Smooth muscle cell (in vitro differentiated cells): ENCODE data around the gene SLC25A28. TPM values are rescaled to one million over a fixed set of nuclear protein-coding genes. Genes with fewer than 3 reads are reported as not detected.

ENCODE experiments used
- DNase-seq: peaks from one replicate; lab custom pipeline; 2025; ENCODE audit not compliant: unreplicated experiment; lab: John Stamatoyannopoulos, UW
- H2AFZ ChIP-seq: fragments of 200-600 bp; sonication (generic); 2 replicates; pipeline ENCODE4 v1.6.0; 2016; ENCODE audit warnings: antibody characterized with exemption, low read depth, mild to moderate bottlenecking
- H3F3A ChIP-seq: fragments of 200-600 bp; sonication (generic); 2 replicates; pipeline ENCODE4 v1.6.0; 2017; ENCODE audit warnings: antibody characterized with exemption, low read depth
- H3K27ac ChIP-seq: fragments of 200-600 bp; sonication (generic); 2 replicates; pipeline ENCODE4 v1.5.1; 2016; ENCODE audit warnings: low read depth, mild to moderate bottlenecking
- H3K27me3 ChIP-seq: fragments of 200-600 bp; sonication (generic); 2 replicates; pipeline ENCODE4 v1.6.1; 2016; ENCODE audit warnings: low read depth, mild to moderate bottlenecking
- H3K36me3 ChIP-seq: fragments of 200-600 bp; sonication (generic); 2 replicates; pipeline ENCODE4 v1.5.1; 2016; ENCODE audit warnings: low read depth
- H3K4me1 ChIP-seq: fragments of 200-600 bp; sonication (generic); 2 replicates; pipeline ENCODE4 v1.5.1; 2016; ENCODE audit warnings: low read depth
- H3K4me2 ChIP-seq: fragments of 200-600 bp; sonication (generic); 2 replicates; pipeline ENCODE4 v1.6.0; 2016; ENCODE audit warnings: mild to moderate bottlenecking
- H3K4me3 ChIP-seq: fragments of 200-600 bp; sonication (generic); 2 replicates; pipeline ENCODE4 v1.5.1; 2016; ENCODE audit warnings: mild to moderate bottlenecking
- H3K79me2 ChIP-seq: fragments of 200-600 bp; sonication (generic); 2 replicates; pipeline ENCODE4 v1.6.0; 2016; ENCODE audit warnings: low read depth, mild to moderate bottlenecking
- H3K9ac ChIP-seq: fragments of 200-600 bp; sonication (generic); 2 replicates; pipeline ENCODE4 v1.6.0; 2016; ENCODE audit warnings: low read depth
- H3K9me3 ChIP-seq: fragments of 200-600 bp; sonication (generic); replicated peaks from 2 replicates; pipeline ENCODE4 v1.5.1; 2016; ENCODE audit warnings: low read depth
- H4K20me1 ChIP-seq: fragments of 200-600 bp; sonication (generic); 2 replicates; pipeline ENCODE4 v1.6.0; 2016; ENCODE audit warnings: low read depth
- CTCF ChIP-seq: fragments of 200-600 bp; sonication (generic); IDR thresholded peaks from 2 replicates; pipeline ENCODE4 v1.5.1; 2017; ENCODE audit warnings: borderline replicate concordance, mild to moderate bottlenecking, antibody characterized with exemption; ENCODE audit not compliant: insufficient read depth, poor library complexity, severe bottlenecking
- WGBS: methylation state at CpG from one replicate; pipeline ENCODE4 v1.1.7; 2016; ENCODE audit warnings: low lambda C conversion rate; 5-methylcytosine and 5-hydroxymethylcytosine counted together
- polyA plus RNA-seq: library from polyadenylated mRNA; unstranded; fragments of >200 nt; fragmentation: Nextera tagmentation; extraction: Ambion mirVana; gene quantifications from 2 replicates; pipeline ENCODE4 v1.2.1, GENCODE V29; 2016
- total RNA-seq: library from RNA; depleted of rRNA; stranded (reverse); fragments of >200 nt; gene quantifications from 2 replicates; pipeline ENCODE4 v1.2.3, GENCODE V29; 2014

SLC25A28 gene
- total and polyA plus RNA-seq, 2 experiments from 2014 or later: 35.0 to 43.3 TPM

DNA sequence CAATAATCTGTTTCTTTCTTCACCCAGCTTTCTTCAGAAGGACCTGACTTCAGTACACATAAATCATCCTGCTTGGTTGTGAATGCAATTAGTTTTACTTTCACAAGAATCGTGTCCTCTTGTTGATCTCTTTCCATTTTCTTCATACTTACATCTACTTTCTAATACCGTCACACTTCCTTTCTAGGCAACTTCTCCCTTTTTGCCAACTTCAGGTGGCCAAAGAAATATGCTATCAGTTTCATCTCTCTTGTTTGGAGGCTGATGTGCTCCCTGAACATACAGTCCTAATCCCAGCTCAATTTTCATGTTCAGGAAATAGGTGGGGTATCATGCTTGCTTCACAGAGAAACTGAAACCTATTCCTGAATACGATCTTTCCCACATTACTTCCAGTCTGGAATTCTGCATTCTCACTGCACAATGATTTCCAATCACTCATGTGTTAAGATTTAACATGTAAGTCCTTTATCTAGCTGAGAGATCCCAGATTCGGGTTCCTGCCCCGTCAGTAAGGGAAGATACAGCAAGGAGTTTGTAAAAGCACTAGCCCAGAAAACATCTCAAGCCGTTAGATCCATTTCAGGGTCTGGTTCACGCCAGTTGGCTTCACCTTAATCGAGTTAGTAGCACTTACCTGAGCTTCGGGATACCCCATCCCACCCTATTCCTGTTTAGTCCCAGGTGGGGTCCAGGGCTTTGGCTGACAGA lies 994 bp downstream of the SLC25A28 start:
- H3K4me2 ChIP-seq: peak overlapping the region; percentile 98
- H3K79me2 ChIP-seq: peaks cover 42% of the 10 kb centered on the region
- no peaks in the 10 kb centered on the region for H3K36me3 ChIP-seq
- H3K9me3 ChIP-seq: no peaks in the 10 kb centered on the region
- peaks cover 15% of the 10 kb centered on the region for H3F3A ChIP-seq
- H3K4me3 ChIP-seq: peak overlapping the region; percentile 83
- DNase-seq: no peak
- peaks cover 37% of the 10 kb centered on the region for H4K20me1 ChIP-seq
- TF ChIP-seq CTCF: no peak
- 18% methylated on average over 9 of the region's 9 CpGs for WGBS
- H3K27me3 ChIP-seq: no peaks in the 10 kb centered on the region
- H3K27ac ChIP-seq: peak overlapping the region; percentile 99
- H2AFZ ChIP-seq: peak overlapping the region; percentile 31
- H3K4me1 ChIP-seq: peaks cover 29% of the 10 kb centered on the region
- H3K9ac ChIP-seq: peak overlapping the region; percentile 83

DNA sequence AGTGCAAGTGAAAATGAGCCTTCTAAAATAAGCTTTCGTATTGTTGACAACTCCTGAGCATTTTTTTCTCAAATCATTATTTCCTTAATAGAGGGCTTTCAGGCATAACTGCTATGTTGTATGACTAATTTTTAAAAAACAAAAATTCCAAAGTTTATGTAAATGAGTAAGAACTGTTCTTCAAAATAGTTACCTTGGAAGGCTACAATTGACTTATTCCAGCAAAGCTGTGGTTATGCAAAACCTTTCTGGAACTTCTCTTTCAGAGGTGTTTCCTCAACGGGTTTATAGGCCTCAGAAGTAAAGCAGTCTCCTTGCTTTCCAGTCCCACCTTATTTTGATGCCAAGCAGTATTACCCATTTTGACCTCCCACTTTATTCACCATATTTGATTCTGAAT lies 2.5 kb downstream of the SLC25A28 start:
- 76% methylated on average over 2 of the region's 2 CpGs for WGBS
- Histone ChIP-seq H3K4me3 (peak overlapping the region; percentile 83), H3K79me2 (peaks cover 42% of the 10 kb centered on the region), H3K36me3 (no peaks in the 10 kb centered on the region), H3K9me3 (no peaks in the 10 kb centered on the region), H2AFZ (no peak overlapping the region), H4K20me1 (peaks cover 38% of the 10 kb centered on the region), H3F3A (peaks cover 14% of the 10 kb centered on the region), H3K4me2 (peak overlapping the region; percentile 98), H3K27me3 (no peaks in the 10 kb centered on the region), H3K27ac (no peak overlapping the region), H3K4me1 (peaks cover 29% of the 10 kb centered on the region), H3K9ac (peak overlapping the region; percentile 83)
- TF ChIP-seq CTCF: no peak
- DNase-seq: no peak

GRCh38 chr10:99615426-99615825 lies 4.8 kb downstream of the SLC25A28 start:
- Histone ChIP-seq H3F3A (no peaks in the 10 kb centered on the region), H3K9ac (no peak overlapping the region), H3K27me3 (no peaks in the 10 kb centered on the region), H3K4me3 (no peak overlapping the region), H3K9me3 (no peaks in the 10 kb centered on the region), H3K36me3 (no peaks in the 10 kb centered on the region), H3K27ac (no peak overlapping the region), H3K4me1 (peaks cover 20% of the 10 kb centered on the region), H3K79me2 (peaks cover 42% of the 10 kb centered on the region), H2AFZ (no peak overlapping the region), H4K20me1 (peaks cover 48% of the 10 kb centered on the region), H3K4me2 (no peak overlapping the region)
- no peak for TF ChIP-seq CTCF
- WGBS: 81% methylated on average over 4 of the region's 4 CpGs
- no peak for DNase-seq

DNA sequence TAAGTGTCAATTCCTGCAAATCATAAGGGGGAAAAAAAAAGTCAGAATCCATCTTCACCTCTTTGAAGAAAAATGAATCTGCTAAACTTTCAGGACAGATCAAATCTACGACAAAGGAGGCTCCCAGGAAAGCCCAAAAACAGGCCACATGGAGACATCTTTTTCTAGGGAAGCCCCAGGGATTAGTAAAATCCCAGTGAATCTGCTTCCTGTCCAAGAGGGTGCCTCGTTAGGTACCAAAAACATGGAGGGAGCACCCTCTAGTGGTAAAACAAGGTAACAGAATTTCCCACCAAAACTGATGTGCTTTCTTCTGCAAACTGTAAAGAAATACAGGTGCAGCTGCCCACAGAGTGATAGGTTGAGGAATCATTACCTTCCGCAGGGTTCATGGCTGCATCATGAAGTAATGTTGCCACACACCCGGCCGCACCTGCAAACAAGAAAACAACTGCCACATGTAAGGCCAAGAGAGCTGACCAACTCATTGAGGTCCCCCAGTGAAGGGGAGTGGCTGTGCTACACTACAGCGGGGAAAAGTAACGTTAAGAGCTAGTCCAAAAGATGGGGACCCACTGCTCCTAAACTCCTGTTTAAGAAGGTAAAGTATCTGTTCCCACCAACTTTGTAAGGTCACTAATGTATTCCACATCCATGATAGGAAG lies 7.9 kb downstream of the SLC25A28 start:
- H4K20me1 ChIP-seq: peaks cover 29% of the 10 kb centered on the region
- peak; percentile 84 for TF ChIP-seq CTCF
- H3K4me1 ChIP-seq: no peaks in the 10 kb centered on the region
- DNase-seq: no peak
- no peak overlapping the region for H3K27ac ChIP-seq
- 32% methylated on average over 7 of the region's 7 CpGs for WGBS
- no peak overlapping the region for H3K4me3 ChIP-seq
- H3K4me2 ChIP-seq: no peak overlapping the region
- H3K9ac ChIP-seq: no peak overlapping the region
- no peaks in the 10 kb centered on the region for H3K9me3 ChIP-seq
- H3K27me3 ChIP-seq: no peaks in the 10 kb centered on the region
- H3K36me3 ChIP-seq: peaks cover 3% of the 10 kb centered on the region
- H3F3A ChIP-seq: no peaks in the 10 kb centered on the region
- H2AFZ ChIP-seq: no peak overlapping the region
- H3K79me2 ChIP-seq: peaks cover 16% of the 10 kb centered on the region
